ENCODE results near the gene PLAC1. TPM values are rescaled to one million over a fixed set of nuclear protein-coding genes. Genes with fewer than 3 reads are reported as not detected.
A peak's percentile ranks its signal among the peaks of the same experiment; 100 is the strongest.

Gene PLAC1
- total RNA-seq, 3 donors from 2014 or later (not counting 1 experiment from before 2014, with no cell fraction given), result not detected

DNA sequence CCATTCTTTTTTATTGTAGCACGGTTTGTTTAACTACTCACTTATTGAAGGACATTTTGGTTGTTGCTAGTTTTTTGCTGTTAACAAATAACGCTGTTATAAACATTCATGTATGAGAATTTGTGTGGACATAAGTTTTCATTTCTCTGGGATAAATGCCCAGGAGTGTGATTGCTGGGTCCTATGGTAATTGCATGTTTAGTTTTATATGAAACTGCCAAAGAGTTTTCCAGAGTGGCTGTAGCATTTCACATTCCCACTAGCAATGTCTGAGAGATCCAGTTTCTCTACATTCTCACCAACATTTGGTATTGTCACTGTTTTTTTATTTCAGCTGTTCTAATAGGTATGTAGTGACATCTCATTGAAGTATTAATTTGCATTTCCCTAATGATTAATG is 66.8 kb downstream of the PLAC1 start:
- no peak overlapping the region for H3K27ac Mint-ChIP-seq
- intact Hi-C loops (cut with micrococcal nuclease), result no loop called here
- H3K27me3 Mint-ChIP-seq (ENCODE audit: low read depth in 2 of 2), result peaks cover 7 to 54% of the 10 kb centered on the region in 2 donors
- peaks cover 6 to 8% of the 10 kb centered on the region in 2 donors for H3K4me1 Mint-ChIP-seq
- H3K36me3 ChIP-seq (ENCODE audit: control insufficient read depth, insufficient read depth, low read length), result no peaks in the 10 kb centered on the region
- no peak overlapping the region for H3K4me3 ChIP-seq (ENCODE audit: low read length)
- H3K36me3 Mint-ChIP-seq, result no peaks in the 10 kb centered on the region
- peaks cover 3% of the 10 kb centered on the region for H3K4me1 ChIP-seq (ENCODE audit: control insufficient read depth, insufficient read depth, low read length)
- no peaks in the 10 kb centered on the region for H3K27me3 ChIP-seq (ENCODE audit: control insufficient read depth, insufficient read depth, low read length)
- H3K9me3 ChIP-seq (ENCODE audit: control insufficient read depth, insufficient read depth, low read length), result no peaks in the 10 kb centered on the region
- WGBS (ENCODE audit: insufficient coverage), result 100% methylated on average over 1 of the region's 2 CpGs
- TF ChIP-seq, protein P1, sequence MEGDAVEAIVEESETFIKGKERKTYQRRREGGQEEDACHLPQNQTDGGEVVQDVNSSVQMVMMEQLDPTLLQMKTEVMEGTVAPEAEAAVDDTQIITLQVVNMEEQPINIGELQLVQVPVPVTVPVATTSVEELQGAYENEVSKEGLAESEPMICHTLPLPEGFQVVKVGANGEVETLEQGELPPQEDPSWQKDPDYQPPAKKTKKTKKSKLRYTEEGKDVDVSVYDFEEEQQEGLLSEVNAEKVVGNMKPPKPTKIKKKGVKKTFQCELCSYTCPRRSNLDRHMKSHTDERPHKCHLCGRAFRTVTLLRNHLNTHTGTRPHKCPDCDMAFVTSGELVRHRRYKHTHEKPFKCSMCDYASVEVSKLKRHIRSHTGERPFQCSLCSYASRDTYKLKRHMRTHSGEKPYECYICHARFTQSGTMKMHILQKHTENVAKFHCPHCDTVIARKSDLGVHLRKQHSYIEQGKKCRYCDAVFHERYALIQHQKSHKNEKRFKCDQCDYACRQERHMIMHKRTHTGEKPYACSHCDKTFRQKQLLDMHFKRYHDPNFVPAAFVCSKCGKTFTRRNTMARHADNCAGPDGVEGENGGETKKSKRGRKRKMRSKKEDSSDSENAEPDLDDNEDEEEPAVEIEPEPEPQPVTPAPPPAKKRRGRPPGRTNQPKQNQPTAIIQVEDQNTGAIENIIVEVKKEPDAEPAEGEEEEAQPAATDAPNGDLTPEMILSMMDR (IDR thresholded peaks at IDR 0.05), result no peak
- H3K4me3 Mint-ChIP-seq, result no peak overlapping the region
- H3K27ac ChIP-seq (ENCODE audit: low read length), result no peak overlapping the region
- H3K9me3 Mint-ChIP-seq, result no peaks in the 10 kb centered on the region
- DNase-seq (no peak), ATAC-seq (no peak)

DNA sequence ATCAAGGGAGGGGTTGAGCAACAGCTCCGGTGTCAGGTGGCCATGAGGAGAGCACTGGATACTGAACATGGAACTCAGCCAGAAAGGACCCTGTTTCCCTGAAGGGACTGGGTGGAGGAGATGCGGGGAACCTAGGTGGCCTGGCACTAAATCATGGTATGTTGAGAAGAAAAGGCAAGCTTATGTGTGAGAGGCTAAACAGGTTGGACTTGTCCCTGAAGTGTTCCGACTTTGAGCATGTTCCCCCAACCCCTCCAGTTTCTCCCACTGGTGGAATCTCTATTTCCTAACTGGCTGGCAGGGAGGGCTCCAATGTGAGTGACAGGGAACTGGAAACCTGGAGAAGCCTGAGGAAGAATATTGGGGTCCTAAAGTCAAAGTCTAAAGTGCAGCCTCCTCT is 69.5 kb downstream of the PLAC1 start:
- Mint-ChIP-seq H3K36me3 (no peaks in the 10 kb centered on the region), H3K27ac (peak overlapping the region in 1 of 2 donors; percentile 6), H3K4me3 (no peak overlapping the region), H3K27me3 (ENCODE audit: low read depth in 2 of 2) (peaks cover 3 to 28% of the 10 kb centered on the region in 2 donors), H3K9me3 (no peaks in the 10 kb centered on the region), H3K4me1 (peaks cover 6 to 8% of the 10 kb centered on the region in 2 donors)
- Histone ChIP-seq H3K4me1 (ENCODE audit: control insufficient read depth, insufficient read depth, low read length) (peaks cover 3% of the 10 kb centered on the region), H3K27ac (ENCODE audit: low read length) (no peak overlapping the region), H3K27me3 (ENCODE audit: control insufficient read depth, insufficient read depth, low read length) (no peaks in the 10 kb centered on the region), H3K9me3 (ENCODE audit: control insufficient read depth, insufficient read depth, low read length) (no peaks in the 10 kb centered on the region), H3K36me3 (ENCODE audit: control insufficient read depth, insufficient read depth, low read length) (no peaks in the 10 kb centered on the region), H3K4me3 (ENCODE audit: low read length) (no peak overlapping the region)
- WGBS (ENCODE audit: insufficient coverage), result 78% methylated on average over 2 of the region's 3 CpGs
- ATAC-seq, result no peak
- TF ChIP-seq, protein P1 (IDR thresholded peaks at IDR 0.05), result no peak
- intact Hi-C loops (cut with micrococcal nuclease), result no loop called here
- DNase-seq, result no peak

DNA sequence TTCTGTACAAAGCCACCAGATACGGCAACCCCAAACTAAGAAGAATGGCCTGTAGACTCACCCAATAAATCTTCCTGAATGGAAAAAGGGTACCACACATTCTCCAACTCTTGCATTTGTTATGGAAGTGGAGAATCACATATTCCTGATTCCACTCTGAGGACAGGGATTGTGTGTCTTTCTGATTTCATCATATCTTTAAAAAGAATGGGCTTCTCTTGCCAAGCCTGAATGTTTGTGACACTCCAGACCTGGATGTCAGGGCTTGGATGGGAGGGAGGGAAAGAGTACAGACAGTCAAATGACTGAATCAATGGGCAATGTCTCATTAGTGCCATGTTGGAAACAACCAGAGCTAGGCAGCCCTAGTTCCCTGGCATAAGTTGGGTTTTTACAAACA is 77.4 kb downstream of the PLAC1 start:
- TF ChIP-seq, protein P1 (IDR thresholded peaks at IDR 0.05), result no peak
- Histone ChIP-seq H3K27ac (ENCODE audit: low read length) (no peak overlapping the region), H3K36me3 (ENCODE audit: control insufficient read depth, insufficient read depth, low read length) (no peaks in the 10 kb centered on the region), H3K27me3 (ENCODE audit: control insufficient read depth, insufficient read depth, low read length) (no peaks in the 10 kb centered on the region), H3K4me1 (ENCODE audit: control insufficient read depth, insufficient read depth, low read length) (no peaks in the 10 kb centered on the region), H3K4me3 (ENCODE audit: low read length) (no peak overlapping the region), H3K9me3 (ENCODE audit: control insufficient read depth, insufficient read depth, low read length) (no peaks in the 10 kb centered on the region)
- no peak overlapping the region for H3K4me3 Mint-ChIP-seq
- ATAC-seq (no peak), DNase-seq (no peak)
- no peaks in the 10 kb centered on the region for H3K4me1 Mint-ChIP-seq
- intact Hi-C loops (cut with micrococcal nuclease), result no loop called here
- no peak overlapping the region for H3K27ac Mint-ChIP-seq
- peaks cover 0 to 2% of the 10 kb centered on the region in 2 donors for H3K27me3 Mint-ChIP-seq (ENCODE audit: low read depth in 2 of 2)
- no peaks in the 10 kb centered on the region for H3K9me3 Mint-ChIP-seq
- WGBS (ENCODE audit: insufficient coverage), result no CpG with 5 or more reads among the region's 1 CpG
- no peaks in the 10 kb centered on the region for H3K36me3 Mint-ChIP-seq

DNA sequence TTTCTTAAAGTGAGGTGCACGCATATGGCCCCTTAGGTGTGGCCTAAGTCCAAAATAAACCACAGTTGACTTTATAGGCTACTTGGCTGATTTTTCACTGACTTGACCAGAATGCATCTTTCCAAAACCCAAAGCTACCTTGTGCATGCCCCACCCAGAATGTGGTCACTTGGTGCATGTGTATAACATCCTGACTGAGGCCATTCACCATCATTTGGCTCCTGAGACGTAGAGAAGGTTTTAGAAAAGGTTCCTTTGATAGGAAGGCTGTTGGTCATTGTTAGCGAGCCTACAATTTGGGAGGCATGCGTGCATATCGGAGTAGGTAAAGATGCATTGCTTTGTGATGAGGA is 84.6 kb downstream of the PLAC1 start:
- Histone ChIP-seq H3K4me3 (ENCODE audit: low read length) (no peak overlapping the region), H3K36me3 (ENCODE audit: control insufficient read depth, insufficient read depth, low read length) (no peaks in the 10 kb centered on the region), H3K27ac (ENCODE audit: low read length) (no peak overlapping the region), H3K27me3 (ENCODE audit: control insufficient read depth, insufficient read depth, low read length) (no peaks in the 10 kb centered on the region), H3K9me3 (ENCODE audit: control insufficient read depth, insufficient read depth, low read length) (no peaks in the 10 kb centered on the region), H3K4me1 (ENCODE audit: control insufficient read depth, insufficient read depth, low read length) (no peaks in the 10 kb centered on the region)
- no peak overlapping the region for H3K4me3 Mint-ChIP-seq
- intact Hi-C loops (cut with micrococcal nuclease), result no loop called here
- no peaks in the 10 kb centered on the region for H3K4me1 Mint-ChIP-seq
- H3K9me3 Mint-ChIP-seq, result no peaks in the 10 kb centered on the region
- no peaks in the 10 kb centered on the region for H3K36me3 Mint-ChIP-seq
- 44% methylated on average over 3 of the region's 5 CpGs for WGBS (ENCODE audit: insufficient coverage)
- TF ChIP-seq, protein P1 (IDR thresholded peaks at IDR 0.05), result no peak
- peaks cover 0 to 24% of the 10 kb centered on the region in 2 donors for H3K27me3 Mint-ChIP-seq (ENCODE audit: low read depth in 2 of 2)
- no peak for DNase-seq
- ATAC-seq, result no peak
- no peak overlapping the region for H3K27ac Mint-ChIP-seq
